GM21825 (cell line): ENCODE data around the gene CASP14.
"Not testable (repeated sequence)": the region's sequence is repeated elsewhere in the genome, so short reads cannot be mapped to it uniquely, and the experiment has no call there.

Experiments
- ATAC-seq: cut with Tn5 transposase; IDR thresholded peaks from one replicate; pipeline ENCODE4 v1.9.1; 2021; ENCODE audit warnings: mild to moderate bottlenecking, moderate library complexity; ENCODE audit not compliant: unreplicated experiment

CASP14 gene

GRCh38 chr19:15048885-15049541 is at the start of gene CASP14:
TSS of gene CASP14 (plus strand) at chr19:15049480. CDS start at chr19:15052252, 2,772 bp downstream.
- no peak for ATAC-seq

DNA sequence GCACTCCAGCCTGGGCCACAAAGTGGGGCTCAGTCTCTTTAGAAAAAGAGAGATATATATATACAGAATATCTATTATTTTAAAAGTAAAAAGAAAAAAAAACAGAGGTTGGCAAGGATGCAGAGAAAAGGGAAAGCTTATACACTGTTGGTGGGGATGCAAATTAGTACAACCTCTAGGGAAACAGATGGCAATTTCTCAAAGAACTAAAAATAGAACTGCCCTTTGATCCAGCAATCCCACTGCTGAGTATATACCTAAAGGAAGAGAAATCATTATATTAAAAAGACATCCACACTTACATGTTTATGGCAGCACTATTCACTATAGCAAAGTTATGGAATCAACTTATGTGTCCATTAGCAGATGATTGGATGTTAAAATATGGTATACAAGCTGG is 41.0 kb upstream of the CASP14 start:
- ATAC-seq = no peak

GRCh38 chr19:15010501-15011300 is 38.6 kb upstream of the CASP14 start:
- ATAC-seq = no peak

GRCh38 chr19:15014579-15014978 is 34.7 kb upstream of the CASP14 start:
- no peak for ATAC-seq

DNA sequence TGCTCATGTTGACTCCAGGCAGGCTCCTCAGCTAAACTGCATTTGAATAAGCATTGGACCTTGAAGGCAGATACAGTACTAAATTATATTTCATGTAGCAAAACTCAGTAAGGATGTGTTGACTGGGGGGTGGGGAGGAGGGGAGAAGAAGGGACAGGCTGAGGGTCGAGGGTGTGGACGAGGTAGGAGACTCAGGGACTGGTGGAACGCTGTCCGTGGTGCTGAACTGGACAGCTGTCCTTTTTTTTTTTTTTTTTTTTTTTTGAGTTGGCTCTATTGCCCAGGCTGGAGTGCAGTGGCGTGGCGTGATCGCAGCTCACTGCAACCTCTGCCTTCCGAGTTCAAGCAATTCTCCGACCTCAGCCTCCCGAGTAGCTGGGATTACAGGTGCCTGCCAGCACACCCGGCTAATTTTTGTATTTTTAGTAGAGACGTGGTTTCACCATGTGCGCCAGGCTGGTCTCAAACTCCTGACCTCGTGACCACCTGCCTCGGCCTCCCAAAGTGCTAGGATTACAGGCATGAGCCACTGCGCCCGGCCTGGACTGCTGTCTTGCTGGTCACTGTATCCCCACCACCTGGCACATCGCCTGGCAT is 33.2 kb upstream of the CASP14 start:
- ATAC-seq = no peak

DNA sequence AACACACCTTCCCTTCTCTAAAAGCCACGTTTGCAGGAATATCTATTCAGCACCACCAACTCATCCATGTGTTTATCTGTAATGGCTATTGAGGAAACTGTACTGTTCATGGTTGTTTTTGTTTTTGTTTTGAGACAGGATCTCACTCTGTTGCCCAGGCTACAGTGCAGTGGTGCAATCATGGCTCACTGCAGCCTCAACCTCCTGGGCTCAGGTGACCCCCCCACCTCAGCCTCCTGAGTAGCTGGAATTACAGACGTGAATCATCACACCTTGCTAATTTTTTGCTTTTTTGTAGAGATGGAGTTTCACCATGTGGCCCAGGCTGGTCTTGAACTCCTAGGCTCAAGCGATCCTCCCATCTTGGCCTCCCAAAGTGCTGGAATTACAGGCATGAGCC is 30.4 kb upstream of the CASP14 start:
- ATAC-seq = not testable (repeated sequence)

GRCh38 chr19:15021286-15022007 is 27.8 kb upstream of the CASP14 start:
- ATAC-seq = no peak

DNA sequence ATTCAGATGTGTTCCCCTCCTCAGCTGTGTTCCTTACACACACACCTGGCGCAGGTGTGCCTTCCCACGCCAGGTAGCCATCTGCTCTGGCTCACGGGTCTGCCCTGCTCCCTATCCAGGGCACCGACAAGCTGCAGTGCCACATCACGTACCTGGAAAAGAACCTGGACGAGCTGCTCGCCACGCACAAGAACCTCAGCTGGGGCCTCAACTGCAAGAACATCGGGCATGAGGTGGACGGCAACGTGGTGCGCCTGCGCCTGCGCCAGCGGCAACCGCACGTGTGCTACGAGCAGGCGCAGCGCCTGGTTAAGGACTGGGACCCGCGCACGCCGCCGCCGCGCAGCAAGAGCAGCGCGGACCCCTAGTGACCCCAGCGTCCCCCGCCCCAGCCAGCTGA is 26.5 kb upstream of the CASP14 start:
- no peak for ATAC-seq

DNA sequence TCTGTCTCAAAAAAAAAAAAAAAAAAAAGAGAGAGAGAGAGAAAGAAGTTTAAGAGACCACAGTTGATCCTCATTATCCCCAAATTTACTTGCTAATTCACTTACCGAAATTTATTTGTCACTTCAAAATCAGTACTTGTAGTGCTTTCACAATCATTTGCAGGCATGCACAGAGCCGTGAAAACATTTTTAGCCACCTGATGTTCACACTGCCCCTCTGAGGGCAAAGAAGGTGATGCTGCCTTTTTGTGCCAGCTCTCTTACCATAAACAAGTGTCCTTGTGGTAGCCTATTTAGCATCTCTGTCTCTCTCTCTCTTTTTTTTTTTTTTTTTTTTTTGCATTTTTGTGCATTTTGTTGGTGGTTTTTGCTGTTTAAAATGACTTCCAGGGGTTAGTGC is 24.1 kb upstream of the CASP14 start:
- no peak for ATAC-seq

GRCh38 chr19:15028490-15028889 is 20.8 kb upstream of the CASP14 start:
- ATAC-seq = no peak

GRCh38 chr19:15031675-15032074 is 17.6 kb upstream of the CASP14 start:
- ATAC-seq = no peak

DNA sequence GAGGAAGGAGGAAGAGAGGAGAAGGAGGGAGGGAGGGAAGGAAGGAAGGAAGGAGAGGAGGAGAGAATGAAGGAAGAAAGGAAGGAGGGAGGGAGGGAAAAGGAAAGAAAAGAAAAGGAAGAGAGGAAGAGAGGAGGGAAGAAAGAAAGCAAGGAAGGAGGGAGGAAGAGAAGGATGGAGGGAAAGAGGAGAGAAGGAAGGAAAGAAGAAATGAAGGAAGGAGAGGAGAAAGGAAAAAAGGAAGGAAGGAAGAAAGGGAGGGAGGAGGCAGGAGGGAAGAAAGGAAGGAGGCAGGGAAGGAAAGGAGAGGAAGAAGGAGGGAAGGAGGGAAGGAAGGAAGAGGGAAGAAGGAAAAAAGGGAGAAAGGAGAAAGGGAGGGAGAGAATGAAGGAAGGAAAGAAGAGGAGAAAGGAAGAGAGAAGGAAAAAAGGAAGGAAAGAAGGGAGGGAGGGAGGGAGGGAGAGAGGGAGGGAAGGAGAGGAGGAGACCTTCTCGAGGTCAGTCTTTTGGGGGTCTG is 13.4 kb upstream of the CASP14 start:
- no peak for ATAC-seq

DNA sequence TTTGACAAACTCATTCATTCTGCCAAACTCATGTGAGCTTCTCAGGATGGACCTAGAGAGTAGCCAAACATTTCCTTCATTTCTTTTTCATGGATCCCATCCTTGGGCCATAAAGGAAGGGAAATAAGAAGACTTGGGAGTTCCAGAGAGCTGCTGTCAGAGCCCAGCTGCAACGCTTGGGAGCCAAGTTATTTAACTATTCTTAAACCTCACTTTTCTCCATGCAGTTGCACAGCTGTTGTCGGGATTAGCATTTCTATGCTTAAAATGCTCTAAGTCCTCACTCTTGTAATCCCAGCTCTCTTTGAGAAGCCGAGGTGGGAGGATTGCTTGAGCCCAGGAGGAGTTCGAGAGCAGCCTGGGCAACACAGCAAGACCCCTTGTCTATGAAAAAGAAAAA is 11.7 kb upstream of the CASP14 start:
- no peak for ATAC-seq

- no peak for ATAC-seq
Observed at GRCh38 chr19:15038294-15038693, 11.0 kb upstream of the CASP14 start.

GRCh38 chr19:15042003-15042402 is 7.3 kb upstream of the CASP14 start:
- no peak for ATAC-seq

DNA sequence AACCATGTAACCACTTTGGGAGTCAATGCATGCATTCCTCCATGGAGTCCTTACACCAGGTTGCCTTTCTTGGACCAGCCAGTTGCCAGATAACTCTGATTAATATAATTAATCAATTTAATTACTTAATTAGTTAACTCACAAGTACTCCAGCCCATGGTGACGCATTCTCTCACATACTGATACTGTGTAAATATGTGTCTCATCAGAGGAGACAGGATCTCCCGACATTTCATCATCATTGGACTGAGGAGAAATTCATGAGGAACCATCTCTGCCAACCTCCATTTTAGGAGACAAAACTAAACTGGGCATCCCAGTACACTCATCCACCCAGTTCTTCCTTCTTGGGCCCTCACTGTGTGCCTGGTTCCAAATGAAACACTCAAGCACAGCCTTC is 6.5 kb upstream of the CASP14 start:
- ATAC-seq = no peak

- no peak for ATAC-seq
Observed at GRCh38 chr19:15045506-15045905, 3.8 kb upstream of the CASP14 start.

GRCh38 chr19:15047680-15048079 is 1.6 kb upstream of the CASP14 start:
- no peak for ATAC-seq

DNA sequence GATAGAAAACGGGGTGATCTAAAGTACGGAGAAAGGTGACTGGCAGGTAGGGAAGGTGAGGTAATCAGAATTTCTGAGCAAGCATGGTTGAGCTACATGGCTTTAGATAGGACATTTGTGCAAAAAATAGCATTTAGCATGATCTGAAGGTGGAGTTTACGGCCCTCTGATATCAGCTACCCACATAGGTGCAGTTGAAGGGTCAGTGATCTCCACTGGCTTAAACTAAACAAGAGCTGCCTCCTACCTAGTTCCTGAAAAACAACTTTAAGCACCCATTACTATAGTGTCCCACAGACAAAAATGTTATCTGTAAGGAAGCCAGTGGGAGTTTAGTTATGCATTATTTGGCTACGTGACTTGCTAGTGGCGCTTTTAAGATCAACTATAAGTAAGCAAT is 1.2 kb upstream of the CASP14 start:
- no peak for ATAC-seq

- ATAC-seq = no peak
Observed at GRCh38 chr19:15050639-15051038, 1.4 kb downstream of the CASP14 start.

GRCh38 chr19:15062036-15062435 is 12.8 kb downstream of the CASP14 start:
- no peak for ATAC-seq
